Natural killer cell (primary cell): Measurements from ENCODE around the gene TNRC6A. TPM values are rescaled to one million over a fixed set of nuclear protein-coding genes. Genes with fewer than 3 reads are reported as not detected.

Experiments
- ATAC-seq, 3 donors: fragments of 150-1000 bp in 2 of 3; fragments of 200-7000 bp in 1 of 3; cut with Tn5 transposase; 1 replicate in 1 of 3; 2 replicates in 2 of 3; pipeline ENCODE4 v1.10.0; 2021; ENCODE audit warnings: mild to moderate bottlenecking in 2 of 3, moderate library complexity in 2 of 3
- DNase-seq, 2 donors: peaks; one replicate each; pipeline versions ENCODE4 v3.0.0 to v3.0.0-alpha.2; 2013 to 2021; ENCODE audit warnings: mixed read lengths in 1 of 2
- H3K27ac ChIP-seq: one replicate; pipeline ENCODE4 v1.5.1; 2013; ENCODE audit warnings: mild to moderate bottlenecking, low read length
- H3K27me3 ChIP-seq: one replicate; pipeline ENCODE4 v1.6.1; 2013; ENCODE audit warnings: low read length; ENCODE audit not compliant: control insufficient read depth, insufficient read depth
- H3K36me3 ChIP-seq: one replicate; pipeline ENCODE4 v1.6.1; 2013; ENCODE audit warnings: low read length; ENCODE audit not compliant: control insufficient read depth, insufficient read depth
- H3K4me1 ChIP-seq: one replicate; pipeline ENCODE4 v1.6.1; 2013; ENCODE audit warnings: low read length; ENCODE audit not compliant: control insufficient read depth, insufficient read depth
- H3K4me3 ChIP-seq: one replicate; pipeline ENCODE4 v1.5.1; 2013; ENCODE audit warnings: low read length
- H3K9me3 ChIP-seq: one replicate; pipeline ENCODE4 v1.6.1; 2013; ENCODE audit warnings: low read length; ENCODE audit not compliant: control insufficient read depth, insufficient read depth
- H3K27ac Mint-ChIP-seq, 2 donors: one replicate each; pipeline ENCODE4 v1.8.0; 2022; ENCODE audit warnings: mild to moderate bottlenecking in 2 of 2, mixed read lengths in 2 of 2, moderate library complexity in 1 of 2
- H3K27me3 Mint-ChIP-seq, 2 donors: one replicate each; pipeline ENCODE4 v1.8.0; 2022; ENCODE audit warnings: low read depth in 2 of 2, mixed read lengths in 2 of 2
- H3K36me3 Mint-ChIP-seq: one replicate; pipeline ENCODE4 v1.8.0; 2022; ENCODE audit warnings: mixed read lengths
- H3K4me1 Mint-ChIP-seq, 2 donors: one replicate each; pipeline ENCODE4 v1.8.0; 2022; ENCODE audit warnings: mixed read lengths in 2 of 2
- H3K4me3 Mint-ChIP-seq: one replicate; pipeline ENCODE4 v1.8.0; 2022; ENCODE audit warnings: mild to moderate bottlenecking, moderate library complexity, mixed read lengths
- H3K9me3 Mint-ChIP-seq, 2 donors: one replicate each; pipeline ENCODE4 v1.8.0; 2022; ENCODE audit warnings: mixed read lengths in 2 of 2
- CTCF ChIP-seq: fragments of 200-600 bp; IDR thresholded peaks from one replicate; pipeline ENCODE4 v1.8.0; 2022; ENCODE audit warnings: antibody characterized with exemption
- WGBS: methylation state at CpG from one replicate; pipeline ENCODE4 v1.1.7; 2013; ENCODE audit warnings: missing lambda C conversion rate; ENCODE audit not compliant: insufficient coverage; 5-methylcytosine and 5-hydroxymethylcytosine counted together
- intact Hi-C: fragments of 100-400 bp; cut with micrococcal nuclease; formaldehyde crosslinking; loops from one replicate; pipeline ENCODE4 v1.14.2; 2022
- total RNA-seq, 4 donors: library from RNA; stranded (reverse); fragments of 120-200 nt in 1 of 4; gene quantifications; one replicate each; pipeline versions ENCODE4 v1.2.3 to v1.2.4, GENCODE V29; 2013 to 2022

TNRC6A gene
- total RNA-seq, 3 donors from 2014 or later (not counting 1 experiment from before 2014, with no cell fraction given): 53.9 to 68.5 (median 66.3) TPM

- no peak overlapping the region for H3K4me3 ChIP-seq
- intact Hi-C loops: no loop called here
- ATAC-seq (no peak), DNase-seq (no peak)
- no peak for TF ChIP-seq CTCF
- H3K36me3 ChIP-seq: peaks cover 50% of the 10 kb centered on the region
- Mint-ChIP-seq H3K27me3 (no peaks in the 10 kb centered on the region), H3K36me3 (peaks cover 2% of the 10 kb centered on the region), H3K27ac (no peak overlapping the region), H3K4me1 (peaks cover 14 to 29% of the 10 kb centered on the region in 2 donors), H3K4me3 (no peak overlapping the region), H3K9me3 (no peaks in the 10 kb centered on the region)
- H3K27ac ChIP-seq: no peak overlapping the region
- WGBS: 95% methylated on average over 12 of the region's 12 CpGs
- no peaks in the 10 kb centered on the region for H3K27me3 ChIP-seq
- no peaks in the 10 kb centered on the region for H3K4me1 ChIP-seq
- H3K9me3 ChIP-seq: no peaks in the 10 kb centered on the region
These were observed 47.2 kb downstream of the TNRC6A start for GRCh38 chr16:24776501-24777220.

- intact Hi-C loops: no loop called here
- no peak for DNase-seq
- H3K36me3 ChIP-seq: peaks cover 54% of the 10 kb centered on the region
- no peaks in the 10 kb centered on the region for H3K27me3 ChIP-seq
- no peaks in the 10 kb centered on the region for H3K9me3 ChIP-seq
- no peaks in the 10 kb centered on the region for H3K27me3 Mint-ChIP-seq
- no peak for ATAC-seq
- no peak overlapping the region for H3K4me3 Mint-ChIP-seq
- H3K9me3 Mint-ChIP-seq: no peaks in the 10 kb centered on the region
- TF ChIP-seq CTCF: no peak
- H3K4me1 ChIP-seq: no peaks in the 10 kb centered on the region
- peaks cover 9% of the 10 kb centered on the region for H3K36me3 Mint-ChIP-seq
- no peak overlapping the region for H3K27ac ChIP-seq
- peak overlapping the region; percentile 4 to 12 for H3K27ac Mint-ChIP-seq
- 93% methylated on average over 1 of the region's 1 CpG for WGBS
- no peak overlapping the region for H3K4me3 ChIP-seq
- H3K4me1 Mint-ChIP-seq: peaks cover 7 to 27% of the 10 kb centered on the region in 2 donors
These were observed 49.2 kb downstream of the TNRC6A start for GRCh38 chr16:24778671-24779070.

- no peaks in the 10 kb centered on the region for H3K9me3 Mint-ChIP-seq
- no peak overlapping the region for H3K4me3 Mint-ChIP-seq
These were observed 51.8 kb downstream of the TNRC6A start for GRCh38 chr16:24781256-24781655.

More at GRCh38 chr16:24781256-24781655, 51.8 kb downstream of the TNRC6A start:
- Histone ChIP-seq H3K27ac (no peak overlapping the region), H3K4me1 (no peaks in the 10 kb centered on the region), H3K27me3 (no peaks in the 10 kb centered on the region), H3K36me3 (peaks cover 55% of the 10 kb centered on the region), H3K4me3 (no peak overlapping the region), H3K9me3 (no peaks in the 10 kb centered on the region)
- DNase-seq (no peak), ATAC-seq (no peak)
- no peak overlapping the region for H3K27ac Mint-ChIP-seq
- no peaks in the 10 kb centered on the region for H3K27me3 Mint-ChIP-seq
- intact Hi-C loops: no loop called here
- TF ChIP-seq CTCF: no peak
- peaks cover 0 to 9% of the 10 kb centered on the region in 2 donors for H3K4me1 Mint-ChIP-seq
- 100% methylated on average over 2 of the region's 2 CpGs for WGBS
- H3K36me3 Mint-ChIP-seq: peaks cover 9% of the 10 kb centered on the region
